ENCODE results near the gene TMUB2. TPM values are rescaled to one million over a fixed set of nuclear protein-coding genes. Genes with fewer than 3 reads are reported as not detected.

Gene TMUB2
- polyA plus RNA-seq, 3 donors: 20.7 to 33.5 (median 28.7) TPM

DNA sequence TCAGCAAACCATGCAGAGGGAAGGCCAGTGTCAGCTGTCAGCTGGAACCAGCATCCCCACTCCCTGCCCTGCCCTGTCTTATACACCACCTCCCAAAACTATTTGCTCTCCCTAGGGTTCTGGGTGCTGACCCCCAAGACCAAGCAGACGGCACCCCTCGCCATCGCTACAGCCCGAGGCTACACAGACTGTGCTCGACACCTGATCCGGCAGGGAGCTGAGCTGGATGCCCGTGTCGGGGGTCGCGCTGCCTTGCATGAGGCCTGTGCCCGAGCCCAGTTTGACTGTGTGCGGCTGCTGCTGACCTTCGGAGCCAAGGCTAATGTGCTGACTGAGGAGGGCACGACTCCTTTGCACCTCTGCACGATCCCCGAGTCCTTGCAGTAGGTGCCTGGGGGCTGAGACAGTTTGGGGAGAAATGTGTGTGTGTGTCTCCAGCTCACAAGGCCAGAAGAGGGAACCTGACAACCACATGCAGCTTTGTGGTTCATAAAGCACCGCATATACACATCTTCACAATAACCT lies 14.8 kb upstream of the TMUB2 start:
- whole genome bisulfite sequencing, 3 donors: 76 to 82% (median 80%) methylated on average over 17 of the region's 17 CpGs
- no peak overlapping the region for H3K27ac ChIP-seq (ENCODE audit: low read depth, low read length)

DNA sequence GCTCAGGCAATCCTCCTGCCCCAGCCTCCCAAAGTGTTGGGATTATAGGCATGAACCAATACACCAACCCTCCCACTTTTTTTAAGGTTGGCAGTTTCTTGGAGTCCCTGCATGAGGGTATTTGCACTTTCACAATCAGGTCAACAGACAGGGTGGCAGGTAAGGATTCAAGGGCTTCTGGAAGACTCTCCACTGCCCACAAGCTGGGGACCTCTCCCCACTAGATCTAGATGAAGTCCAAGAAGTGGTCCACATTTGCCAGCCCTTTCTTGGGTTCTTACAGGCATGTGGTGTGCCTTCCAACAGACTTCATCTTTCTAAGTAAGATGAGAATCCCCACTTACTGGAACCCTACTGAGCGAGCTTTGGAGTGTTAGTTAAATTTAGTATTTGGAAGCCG lies 12.3 kb upstream of the TMUB2 start:
- no peak overlapping the region for H3K27ac ChIP-seq (ENCODE audit: low read depth, low read length)
- 95 to 98% (median 98%) methylated on average over 2 of the region's 2 CpGs for WGBS, 3 donors

- H3K27ac ChIP-seq (ENCODE audit: low read depth, low read length): no peak overlapping the region
- WGBS, 3 donors: 94 to 97% (median 94%) methylated on average over 1 of the region's 1 CpG
These were observed 10.5 kb upstream of the TMUB2 start for GRCh38 chr17:44176257-44176656.

DNA sequence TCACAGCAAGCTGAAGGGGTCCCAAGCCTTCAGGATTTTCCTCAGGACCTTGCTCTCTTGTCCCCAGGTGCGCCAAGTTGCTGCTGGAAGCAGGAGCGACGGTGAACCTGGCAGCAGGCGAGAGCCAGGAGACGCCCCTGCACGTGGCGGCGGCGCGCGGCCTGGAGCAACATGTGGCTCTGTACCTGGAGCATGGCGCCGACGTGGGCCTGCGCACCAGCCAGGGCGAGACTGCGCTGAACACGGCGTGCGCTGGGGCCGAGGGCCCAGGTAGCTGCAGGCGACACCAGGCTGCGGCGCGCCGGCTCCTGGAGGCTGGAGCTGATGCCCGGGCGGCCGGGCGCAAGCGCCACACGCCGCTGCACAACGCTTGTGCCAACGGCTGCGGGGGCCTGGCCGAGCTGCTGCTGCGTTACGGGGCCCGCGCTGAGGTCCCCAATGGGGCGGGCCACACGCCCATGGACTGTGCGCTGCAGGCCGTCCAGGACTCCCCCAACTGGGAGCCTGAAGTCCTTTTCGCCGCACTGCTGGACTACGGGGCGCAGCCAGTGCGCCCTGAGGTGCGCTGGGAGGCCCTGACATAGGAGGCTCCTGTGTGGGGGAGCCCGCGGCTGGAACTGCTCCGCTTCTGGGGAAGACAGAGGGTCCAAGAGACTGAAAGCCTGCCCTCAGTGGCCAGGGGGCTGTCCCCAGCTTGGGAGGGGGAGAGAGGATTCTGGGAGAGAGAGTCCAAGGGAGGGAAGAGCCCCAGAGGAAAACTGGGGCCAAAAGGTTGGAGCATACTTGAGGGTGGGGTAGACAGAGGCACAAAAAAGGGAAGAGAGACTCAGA lies 9.9 kb upstream of the TMUB2 start:
- H3K27ac ChIP-seq (ENCODE audit: low read depth, low read length): no peak overlapping the region
- 93 to 95% (median 94%) methylated on average over 47 to 54 of the region's 54 CpGs for WGBS, 3 donors

- no peak overlapping the region for H3K27ac ChIP-seq (ENCODE audit: low read depth, low read length)
- 90 to 96% (median 93%) methylated on average over 4 of the region's 4 CpGs for WGBS, 3 donors
These were observed 9.1 kb upstream of the TMUB2 start for GRCh38 chr17:44177640-44178039.

GRCh38 chr17:44178133-44178532 lies 8.6 kb upstream of the TMUB2 start:
- 90 to 95% (median 94%) methylated on average over 14 of the region's 14 CpGs for WGBS, 3 donors
- H3K27ac ChIP-seq (ENCODE audit: low read depth, low read length): no peak overlapping the region

DNA sequence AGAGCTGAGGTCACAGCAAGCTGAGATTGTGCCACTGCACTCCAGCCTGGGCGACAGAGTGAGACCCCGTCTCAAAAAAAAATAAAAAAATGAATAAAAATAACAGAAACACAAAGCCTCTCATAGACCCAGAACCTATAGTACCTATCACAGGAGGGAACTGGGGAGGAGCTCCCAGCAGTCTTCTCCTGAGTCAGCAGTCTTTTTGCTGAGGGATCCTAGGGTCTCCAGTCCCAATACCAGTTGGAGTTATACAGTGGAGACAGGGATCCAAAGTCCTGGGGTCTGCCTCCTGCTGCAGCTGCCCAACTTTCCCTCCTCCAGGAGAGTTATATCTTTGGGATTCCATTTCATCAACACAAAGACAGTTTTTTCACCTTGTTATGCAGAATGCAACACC lies 3.7 kb upstream of the TMUB2 start:
- WGBS, 3 donors: 84 to 94% (median 86%) methylated on average over 2 of the region's 2 CpGs
- no peak overlapping the region for H3K27ac ChIP-seq (ENCODE audit: low read depth, low read length)

GRCh38 chr17:44184212-44184810 lies 2.5 kb upstream of the TMUB2 start:
- WGBS, 3 donors: 79 to 87% (median 86%) methylated on average over 8 of the region's 8 CpGs
- no peak overlapping the region for H3K27ac ChIP-seq (ENCODE audit: low read depth, low read length)

DNA sequence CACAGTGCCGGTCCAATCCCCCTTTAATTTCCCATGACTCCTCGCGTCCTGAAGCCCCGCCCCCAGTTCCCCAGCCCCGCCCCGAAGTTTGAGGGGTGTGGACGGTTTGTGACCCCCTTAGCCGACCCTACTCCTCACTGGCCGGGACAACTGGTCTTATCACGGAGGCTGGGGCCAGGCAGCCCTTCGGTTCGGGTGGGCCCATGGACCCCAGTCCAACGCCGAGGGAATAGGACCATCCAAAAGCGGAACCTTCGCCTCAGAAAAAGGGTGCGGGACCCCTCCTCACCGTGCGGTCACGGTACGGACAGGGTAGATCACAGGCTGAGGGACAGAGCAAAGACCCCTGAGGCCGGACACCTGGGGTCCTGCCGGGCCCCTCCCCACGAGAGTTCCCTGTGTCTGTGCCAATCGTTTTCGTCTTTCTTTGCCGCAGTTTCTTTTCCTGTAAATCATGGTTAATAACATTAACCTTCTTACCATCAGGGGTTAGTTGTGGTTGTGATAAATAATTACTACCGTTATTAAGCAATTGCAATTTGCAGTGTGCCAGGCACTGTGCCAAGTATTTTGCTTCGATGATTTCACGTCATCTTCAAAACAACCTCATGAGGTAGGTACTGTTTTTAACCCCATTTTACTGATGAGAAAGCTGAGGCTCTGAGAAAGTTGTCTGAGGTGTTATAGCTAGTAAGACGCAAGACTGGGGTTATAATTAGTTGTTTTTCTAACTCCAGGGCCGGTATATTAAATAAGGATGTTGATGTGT lies 543 bp downstream of the TMUB2 start:
- 1 to 2% (median 2%) methylated on average over 32 of the region's 32 CpGs for WGBS, 3 donors

DNA sequence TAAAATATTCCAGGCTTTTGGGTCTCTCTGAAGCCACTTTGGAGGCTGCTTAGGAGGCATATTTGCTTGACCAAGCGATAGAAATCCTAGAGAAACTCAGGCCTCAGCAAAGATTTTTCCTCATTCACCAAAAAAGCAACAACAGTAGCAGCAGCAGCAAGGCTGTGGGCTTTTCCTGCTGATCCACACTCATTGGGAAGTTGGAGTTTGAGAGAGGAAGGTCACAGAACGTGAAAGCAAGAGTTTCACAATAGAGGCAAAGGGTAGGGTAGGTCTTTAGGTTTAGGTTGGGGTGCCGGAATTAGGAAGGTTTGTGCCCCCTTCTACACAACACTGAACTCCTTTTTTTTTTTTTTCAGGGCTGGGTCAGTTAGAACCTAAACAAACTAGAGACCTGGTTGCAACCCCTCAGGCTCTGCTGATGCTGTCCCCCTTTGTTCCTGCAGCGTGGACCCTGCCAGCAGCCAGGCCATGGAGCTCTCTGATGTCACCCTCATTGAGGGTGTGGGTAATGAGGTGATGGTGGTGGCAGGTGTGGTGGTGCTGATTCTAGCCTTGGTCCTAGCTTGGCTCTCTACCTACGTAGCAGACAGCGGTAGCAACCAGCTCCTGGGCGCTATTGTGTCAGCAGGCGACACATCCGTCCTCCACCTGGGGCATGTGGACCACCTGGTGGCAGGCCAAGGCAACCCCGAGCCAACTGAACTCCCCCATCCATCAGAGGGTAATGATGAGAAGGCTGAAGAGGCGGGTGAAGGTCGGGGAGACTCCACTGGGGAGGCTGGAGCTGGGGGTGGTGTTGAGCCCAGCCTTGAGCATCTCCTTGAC lies 2.0 kb downstream of the TMUB2 start:
- WGBS, 3 donors: 82 to 86% (median 85%) methylated on average over 12 of the region's 12 CpGs

More for the DNA sequence above, 543 bp downstream of the TMUB2 start:
- peak overlapping the region; percentile 67 for H3K27ac ChIP-seq (ENCODE audit: low read depth, low read length)

GRCh38 chr17:44190481-44190880 lies 3.7 kb downstream of the TMUB2 start:
- no peak overlapping the region for H3K27ac ChIP-seq (ENCODE audit: low read depth, low read length)
- WGBS, 3 donors: 87 to 90% (median 89%) methylated on average over 10 of the region's 10 CpGs

More for the DNA sequence above, 2.0 kb downstream of the TMUB2 start:
- no peak overlapping the region for H3K27ac ChIP-seq (ENCODE audit: low read depth, low read length)

GRCh38 chr17:44191369-44191768 lies 4.6 kb downstream of the TMUB2 start:
- no peak overlapping the region for H3K27ac ChIP-seq (ENCODE audit: low read depth, low read length)

GRCh38 chr17:44191941-44192496 lies 5.2 kb downstream of the TMUB2 start:
- WGBS, 3 donors: 60 to 75% (median 72%) methylated on average over 7 of the region's 7 CpGs
- H3K27ac ChIP-seq (ENCODE audit: low read depth, low read length): no peak overlapping the region

More at GRCh38 chr17:44191369-44191768, 4.6 kb downstream of the TMUB2 start:
- WGBS, 3 donors: 62 to 74% (median 69%) methylated on average over 5 of the region's 5 CpGs

GRCh38 chr17:44192750-44193149 lies 6.0 kb downstream of the TMUB2 start:
- WGBS, 3 donors: 86 to 90% (median 86%) methylated on average over 5 of the region's 5 CpGs
- H3K27ac ChIP-seq (ENCODE audit: low read depth, low read length): no peak overlapping the region

DNA sequence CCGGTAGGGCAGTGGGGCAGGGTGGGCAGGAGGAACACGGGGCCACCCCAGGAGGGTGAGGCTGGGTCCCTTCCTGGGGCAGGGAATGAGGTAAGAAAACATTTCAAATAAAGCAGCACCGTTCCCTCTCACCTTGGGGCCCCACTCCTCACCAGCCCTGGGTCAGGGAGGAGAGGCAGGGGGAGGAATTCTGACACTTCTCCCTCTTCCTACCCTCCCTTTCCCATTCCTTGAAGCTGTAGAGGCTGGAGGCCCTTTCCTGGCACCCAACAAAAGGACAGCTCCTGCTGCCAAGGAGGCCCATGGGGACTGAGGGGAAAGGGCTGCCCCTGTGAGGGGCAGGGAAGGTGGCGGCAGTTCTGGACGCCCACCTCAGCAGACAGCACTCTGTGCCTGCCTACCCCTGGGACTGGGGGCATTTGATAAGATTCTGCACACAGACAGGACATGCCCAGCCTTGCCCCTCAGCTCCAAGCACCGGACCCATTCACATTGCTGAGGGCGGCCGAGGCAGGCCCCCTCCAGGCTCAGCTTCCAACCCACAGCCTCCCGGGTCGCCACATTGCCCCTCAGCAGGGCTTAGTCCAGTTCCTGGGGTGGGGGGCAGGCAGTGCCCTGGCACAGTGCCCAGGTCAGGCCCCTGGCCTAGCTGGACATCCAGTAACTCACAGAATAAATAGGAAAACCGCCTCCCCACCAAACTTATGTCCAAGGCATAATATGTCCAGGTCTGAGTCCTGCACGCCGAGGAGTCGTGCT lies 6.7 kb downstream of the TMUB2 start:
- WGBS, 3 donors: 91 to 93% (median 92%) methylated on average over 14 of the region's 14 CpGs
- H3K27ac ChIP-seq (ENCODE audit: low read depth, low read length): no peak overlapping the region

GRCh38 chr17:44197107-44197506 lies 10.3 kb downstream of the TMUB2 start:
- 89 to 94% (median 94%) methylated on average over 15 of the region's 15 CpGs for WGBS, 3 donors
- H3K27ac ChIP-seq (ENCODE audit: low read depth, low read length): no peak overlapping the region
